ENCODE data around the gene DTX3. TPM values are rescaled to one million over a fixed set of nuclear protein-coding genes. Genes with fewer than 3 reads are reported as not detected.
"Not testable (repeated sequence)": the region's sequence is repeated elsewhere in the genome, so short reads cannot be mapped to it uniquely, and the experiment has no call there.

The DTX3 gene
- total RNA-seq, 1 donor from 2014 or later = 83.0 TPM

DNA sequence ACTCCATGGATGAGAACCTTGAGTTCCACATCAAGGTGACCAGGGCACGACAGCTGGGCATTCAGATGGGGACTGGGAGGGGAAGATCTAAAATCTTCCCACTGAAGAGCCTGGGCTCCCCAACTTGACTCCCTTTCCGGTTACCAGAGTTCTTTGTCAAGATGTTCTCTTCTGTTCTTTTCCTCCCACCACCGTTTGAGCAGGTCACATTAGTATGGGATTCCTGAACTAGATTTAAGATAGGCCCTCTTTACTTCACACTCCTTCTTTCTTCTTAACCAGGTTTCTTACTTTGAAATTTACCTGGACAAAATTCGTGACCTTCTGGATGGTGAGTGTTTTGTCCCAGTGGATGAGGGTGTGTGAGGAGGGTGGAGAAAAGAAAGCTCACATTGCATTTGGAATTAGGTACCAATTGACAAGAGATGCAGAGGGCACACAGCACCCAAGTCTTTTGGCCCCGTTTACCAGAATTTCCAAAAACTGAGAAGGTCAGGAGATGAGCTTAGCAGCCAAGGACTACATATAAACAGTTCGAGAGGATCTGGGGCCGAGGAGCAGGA, 40.4 kb upstream of the DTX3 start:
- no peak for DNase-seq (ENCODE audit: low spot score, unreplicated experiment)
- Mint-ChIP-seq H3K36me3 (ENCODE audit: insufficient read depth) (no peaks in the 10 kb centered on the region), H3K9me3 (ENCODE audit: low read depth) (no peaks in the 10 kb centered on the region), H3K4me1 (ENCODE audit: low read depth) (no peaks in the 10 kb centered on the region), H3K27me3 (peaks cover 5% of the 10 kb centered on the region), H3K4me3 (ENCODE audit: low read depth) (no peak overlapping the region), H3K27ac (no peak overlapping the region)
- TF ChIP-seq, protein P1, sequence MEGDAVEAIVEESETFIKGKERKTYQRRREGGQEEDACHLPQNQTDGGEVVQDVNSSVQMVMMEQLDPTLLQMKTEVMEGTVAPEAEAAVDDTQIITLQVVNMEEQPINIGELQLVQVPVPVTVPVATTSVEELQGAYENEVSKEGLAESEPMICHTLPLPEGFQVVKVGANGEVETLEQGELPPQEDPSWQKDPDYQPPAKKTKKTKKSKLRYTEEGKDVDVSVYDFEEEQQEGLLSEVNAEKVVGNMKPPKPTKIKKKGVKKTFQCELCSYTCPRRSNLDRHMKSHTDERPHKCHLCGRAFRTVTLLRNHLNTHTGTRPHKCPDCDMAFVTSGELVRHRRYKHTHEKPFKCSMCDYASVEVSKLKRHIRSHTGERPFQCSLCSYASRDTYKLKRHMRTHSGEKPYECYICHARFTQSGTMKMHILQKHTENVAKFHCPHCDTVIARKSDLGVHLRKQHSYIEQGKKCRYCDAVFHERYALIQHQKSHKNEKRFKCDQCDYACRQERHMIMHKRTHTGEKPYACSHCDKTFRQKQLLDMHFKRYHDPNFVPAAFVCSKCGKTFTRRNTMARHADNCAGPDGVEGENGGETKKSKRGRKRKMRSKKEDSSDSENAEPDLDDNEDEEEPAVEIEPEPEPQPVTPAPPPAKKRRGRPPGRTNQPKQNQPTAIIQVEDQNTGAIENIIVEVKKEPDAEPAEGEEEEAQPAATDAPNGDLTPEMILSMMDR (IDR thresholded peaks at IDR 0.05; ENCODE audit: unreplicated experiment) = no peak

GRCh38 chr12:57568838-57569237, 35.8 kb upstream of the DTX3 start:
- no peak overlapping the region for H3K27ac Mint-ChIP-seq
- H3K27me3 Mint-ChIP-seq = no peaks in the 10 kb centered on the region
- TF ChIP-seq, protein P1 (IDR thresholded peaks at IDR 0.05; ENCODE audit: unreplicated experiment) = no peak
- no peak for DNase-seq (ENCODE audit: low spot score, unreplicated experiment)
- no peaks in the 10 kb centered on the region for H3K4me1 Mint-ChIP-seq (ENCODE audit: low read depth)
- no peak overlapping the region for H3K4me3 Mint-ChIP-seq (ENCODE audit: low read depth)
- no peaks in the 10 kb centered on the region for H3K36me3 Mint-ChIP-seq (ENCODE audit: insufficient read depth)
- no peaks in the 10 kb centered on the region for H3K9me3 Mint-ChIP-seq (ENCODE audit: low read depth)

GRCh38 chr12:57569858-57570257, 34.8 kb upstream of the DTX3 start:
- H3K27ac Mint-ChIP-seq = no peak overlapping the region
- H3K4me1 Mint-ChIP-seq (ENCODE audit: low read depth) = no peaks in the 10 kb centered on the region
- no peaks in the 10 kb centered on the region for H3K27me3 Mint-ChIP-seq
- DNase-seq (ENCODE audit: low spot score, unreplicated experiment) = no peak
- no peaks in the 10 kb centered on the region for H3K36me3 Mint-ChIP-seq (ENCODE audit: insufficient read depth)
- H3K4me3 Mint-ChIP-seq (ENCODE audit: low read depth) = no peak overlapping the region
- no peaks in the 10 kb centered on the region for H3K9me3 Mint-ChIP-seq (ENCODE audit: low read depth)
- TF ChIP-seq, protein P1 (IDR thresholded peaks at IDR 0.05; ENCODE audit: unreplicated experiment) = no peak

DNA sequence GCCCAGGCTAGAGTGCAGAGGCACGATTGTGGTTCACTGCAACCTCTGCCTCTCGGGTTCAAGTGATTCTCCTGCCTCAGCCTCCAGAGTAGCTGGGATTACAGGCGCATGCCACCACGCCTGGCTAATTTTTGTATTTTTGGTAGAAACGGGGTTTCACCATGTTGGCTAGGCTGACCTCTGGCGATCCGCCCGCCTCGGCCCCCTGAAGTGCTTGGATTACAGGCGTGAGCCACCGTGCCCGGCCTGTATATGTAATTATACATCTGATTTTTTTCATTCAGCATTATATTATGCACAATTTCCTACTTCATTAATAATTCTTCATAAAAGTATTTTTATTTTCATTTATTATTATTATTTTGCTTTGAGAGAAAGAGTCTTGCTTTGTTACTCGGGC, 34.2 kb upstream of the DTX3 start:
- not testable (repeated sequence) for H3K36me3 Mint-ChIP-seq (ENCODE audit: insufficient read depth); H3K4me3 Mint-ChIP-seq (ENCODE audit: low read depth); H3K27ac Mint-ChIP-seq; H3K9me3 Mint-ChIP-seq (ENCODE audit: low read depth); H3K4me1 Mint-ChIP-seq (ENCODE audit: low read depth); H3K27me3 Mint-ChIP-seq; DNase-seq (ENCODE audit: low spot score, unreplicated experiment)

DNA sequence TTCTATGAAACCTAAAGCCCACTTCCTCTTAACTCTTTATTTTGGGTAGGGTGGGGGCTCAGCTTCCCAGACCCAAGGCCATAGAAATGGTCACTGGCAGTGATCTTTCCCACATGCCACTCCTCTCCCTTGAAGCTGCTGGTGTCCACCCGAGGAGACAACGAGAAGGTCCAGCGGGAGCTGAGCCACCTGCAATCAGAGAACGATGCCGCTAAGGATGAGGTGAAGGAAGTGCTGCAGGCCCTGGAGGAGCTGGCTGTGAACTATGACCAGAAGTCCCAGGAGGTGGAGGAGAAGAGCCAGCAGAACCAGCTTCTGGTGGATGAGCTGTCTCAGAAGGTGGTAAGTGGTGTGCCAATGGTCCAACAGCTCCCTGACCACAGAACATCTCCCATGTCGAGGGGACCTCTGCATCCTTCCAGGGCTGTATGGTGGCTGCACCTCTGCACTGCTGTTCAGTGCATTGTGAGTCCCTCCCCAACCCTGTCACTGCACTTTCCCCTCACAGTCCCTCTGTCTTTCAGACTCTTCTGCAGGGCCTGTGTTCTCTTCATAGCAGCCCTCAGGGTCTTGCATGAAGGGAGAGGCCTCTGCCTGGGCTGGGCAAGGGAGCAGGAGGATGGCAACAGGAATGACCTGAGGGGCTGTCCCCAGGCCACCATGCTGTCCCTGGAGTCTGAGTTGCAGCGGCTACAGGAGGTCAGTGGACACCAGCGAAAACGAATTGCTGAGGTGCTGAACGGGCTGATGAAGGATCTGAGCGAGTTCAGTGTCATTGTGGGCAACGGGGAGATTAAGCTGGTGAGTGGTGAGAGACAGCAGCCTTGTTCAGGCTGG, 32.5 kb upstream of the DTX3 start:
- TF ChIP-seq, protein P1 (IDR thresholded peaks at IDR 0.05; ENCODE audit: unreplicated experiment) = no peak
- Mint-ChIP-seq H3K27ac (no peak overlapping the region), H3K9me3 (ENCODE audit: low read depth) (no peaks in the 10 kb centered on the region)

DNA sequence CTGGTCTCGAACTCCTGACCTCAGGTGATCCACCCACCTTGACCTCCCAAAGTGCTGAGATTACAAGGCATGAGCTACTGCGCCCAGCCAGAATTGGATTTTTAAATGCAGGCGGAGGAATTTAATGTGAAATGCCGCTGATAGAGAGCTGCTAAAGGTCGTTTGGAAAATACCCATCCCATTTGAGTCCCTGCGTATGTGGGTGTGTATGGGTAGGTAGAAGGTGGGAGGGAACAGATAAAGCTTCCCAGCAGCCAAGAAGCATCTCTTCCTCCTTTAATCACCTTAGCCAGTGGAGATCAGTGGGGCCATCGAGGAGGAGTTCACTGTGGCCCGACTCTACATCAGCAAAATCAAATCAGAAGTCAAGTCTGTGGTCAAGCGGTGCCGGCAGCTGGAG, 29.8 kb upstream of the DTX3 start:
- H3K36me3 Mint-ChIP-seq (ENCODE audit: insufficient read depth) = no peaks in the 10 kb centered on the region
- DNase-seq (ENCODE audit: low spot score, unreplicated experiment) = no peak
- H3K27me3 Mint-ChIP-seq = no peaks in the 10 kb centered on the region
- no peaks in the 10 kb centered on the region for H3K4me1 Mint-ChIP-seq (ENCODE audit: low read depth)
- no peaks in the 10 kb centered on the region for H3K9me3 Mint-ChIP-seq (ENCODE audit: low read depth)
- H3K27ac Mint-ChIP-seq = no peak overlapping the region
- H3K4me3 Mint-ChIP-seq (ENCODE audit: low read depth) = no peak overlapping the region
- TF ChIP-seq, protein P1 (IDR thresholded peaks at IDR 0.05; ENCODE audit: unreplicated experiment) = no peak

More for the DNA sequence above, 32.5 kb upstream of the DTX3 start:
- Mint-ChIP-seq H3K36me3 (ENCODE audit: insufficient read depth) (no peaks in the 10 kb centered on the region), H3K27me3 (no peaks in the 10 kb centered on the region), H3K4me3 (ENCODE audit: low read depth) (no peak overlapping the region), H3K4me1 (ENCODE audit: low read depth) (no peaks in the 10 kb centered on the region)
- no peak for DNase-seq (ENCODE audit: low spot score, unreplicated experiment)
